Caco-2 (cell line): ENCODE data around the gene MAN2A1. TPM values are rescaled to one million over a fixed set of nuclear protein-coding genes. Genes with fewer than 3 reads are reported as not detected.

Experiments used
- BruUV-seq: library from RNA; stranded (reverse); fragments of 400-500 nt; replicated peaks from 2 replicates; lab custom pipeline; 2021; lab: Mats Ljungman, UMichigan
- CTCF ChIA-PET: fragments of 300-600 bp; sonication (Branson Sonifier 250); formaldehyde crosslinking; loops from one replicate; lab custom pipeline; 2022; ENCODE audit warnings: antibody characterized with exemption; lab: Charles Lee
- POLR2A ChIA-PET: fragments of 300-600 bp; sonication (Branson Sonifier 250); formaldehyde crosslinking; loops from one replicate; lab custom pipeline; 2022; ENCODE audit warnings: antibody characterized with exemption; lab: Charles Lee
- DNase-seq, 2 experiments: peaks; one replicate each; pipeline versions ENCODE4 v3.0.0 to v3.0.0-alpha.2; 2020 to 2022
- H3K27me3 ChIP-seq: replicated peaks from 2 replicates; pipeline ENCODE4 v1.6.0; 2011; ENCODE audit warnings: low read length; ENCODE audit not compliant: control insufficient read depth, insufficient read depth
- H3K36me3 ChIP-seq: 2 replicates; pipeline ENCODE4 v1.5.1; 2011; ENCODE audit warnings: low read length; ENCODE audit not compliant: control insufficient read depth, insufficient read depth
- H3K4me1 ChIP-seq: fragments of 250-450 bp; sonication (Bioruptor Pico); 2 replicates; pipeline ENCODE4 v1.5.1; 2020; ENCODE audit warnings: mild to moderate bottlenecking
- H3K4me3 ChIP-seq: 2 replicates; pipeline ENCODE4 v1.5.1; 2011; ENCODE audit warnings: low read depth, mild to moderate bottlenecking, control low read depth, low read length
- H3K9me3 ChIP-seq: fragments of 250-450 bp; sonication (Bioruptor Pico); 2 replicates; pipeline ENCODE4 v1.5.1; 2020; ENCODE audit warnings: mild to moderate bottlenecking, moderate library complexity
- H3K27ac Mint-ChIP-seq: one replicate; pipeline ENCODE4 v1.8.0; 2022; ENCODE audit warnings: mixed read lengths; ENCODE audit not compliant: unreplicated experiment
- H3K27me3 Mint-ChIP-seq: one replicate; pipeline ENCODE4 v1.8.0; 2022; ENCODE audit warnings: mixed read lengths; ENCODE audit not compliant: insufficient read depth, unreplicated experiment
- H3K36me3 Mint-ChIP-seq: one replicate; pipeline ENCODE4 v1.8.0; 2022; ENCODE audit warnings: mild to moderate bottlenecking, mixed read lengths; ENCODE audit not compliant: insufficient read depth, unreplicated experiment
- H3K4me1 Mint-ChIP-seq: one replicate; pipeline ENCODE4 v1.8.0; 2022; ENCODE audit warnings: low read depth, mixed read lengths; ENCODE audit not compliant: unreplicated experiment
- H3K4me3 Mint-ChIP-seq: one replicate; pipeline ENCODE4 v1.8.0; 2022; ENCODE audit warnings: mild to moderate bottlenecking, moderate library complexity, mixed read lengths; ENCODE audit not compliant: unreplicated experiment
- H3K9me3 Mint-ChIP-seq: one replicate; pipeline ENCODE4 v1.8.0; 2022; ENCODE audit warnings: mixed read lengths; ENCODE audit not compliant: unreplicated experiment
- CTCF ChIP-seq, 2 experiments: fragments of 200-600 bp in 1 of 2; IDR thresholded peaks; 1 replicate in 1 of 2; 2 replicates in 1 of 2; pipeline versions ENCODE4 v1.5.1 to v1.8.0; 2011 to 2022; ENCODE audit warnings: antibody characterized with exemption in 1 of 2, control low read depth in 1 of 2, inconsistent platforms in 1 of 2, low read depth in 1 of 2, low read length in 1 of 2, mild to moderate bottlenecking in 1 of 2, moderate library complexity in 1 of 2; ENCODE audit not compliant: insufficient read depth in 1 of 2, severe bottlenecking in 1 of 2, unreplicated experiment in 1 of 2
- intact Hi-C: fragments of 100-400 bp; cut with micrococcal nuclease; formaldehyde crosslinking; loops from one replicate; pipeline ENCODE4 v1.10.0; 2022; ENCODE audit not compliant: unreplicated experiment
- total RNA-seq: library from RNA; stranded (reverse); gene quantifications from 2 replicates; pipeline ENCODE4 v1.2.3, GENCODE V29; 2022

Gene MAN2A1
- total RNA-seq, 1 experiment from 2014 or later: 57.3 TPM

DNA sequence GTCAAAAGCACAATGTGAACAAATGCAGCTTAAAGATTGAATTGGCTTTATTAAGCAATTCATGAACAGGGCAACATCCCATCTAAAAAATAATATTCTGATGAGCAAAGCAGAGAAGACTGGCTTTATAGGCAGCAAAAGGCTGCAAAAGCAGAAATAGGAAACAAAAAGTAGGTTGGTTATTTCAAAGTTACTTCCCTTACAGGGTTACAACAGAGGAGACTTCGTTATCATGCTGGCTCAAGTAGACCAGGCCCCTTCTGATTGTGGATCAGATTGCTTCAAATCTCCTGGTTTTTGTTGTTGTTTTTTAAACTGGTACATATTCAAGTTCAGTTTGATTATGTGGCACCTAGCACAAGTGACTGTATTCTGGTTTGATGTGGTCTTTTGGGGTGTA, 73.1 kb downstream of the MAN2A1 start:
- no peak for TF ChIP-seq CTCF (IDR thresholded peaks at IDR 0.05; ENCODE audit: insufficient read depth in 1 of 2, low read depth in 1 of 2, low read length in 1 of 2, severe bottlenecking in 1 of 2, unreplicated experiment in 1 of 2)
- H3K4me1 Mint-ChIP-seq: no peaks in the 10 kb centered on the region
- no peak overlapping the region for H3K4me3 ChIP-seq
- H3K27me3 Mint-ChIP-seq: no peaks in the 10 kb centered on the region
- no peaks in the 10 kb centered on the region for H3K27me3 ChIP-seq
- no peaks in the 10 kb centered on the region for H3K9me3 Mint-ChIP-seq
- no peaks in the 10 kb centered on the region for H3K9me3 ChIP-seq
- H3K4me3 Mint-ChIP-seq: no peak overlapping the region
- no TSS peak for BruUV-seq
- no peak overlapping the region for H3K27ac Mint-ChIP-seq
- no peak for DNase-seq
- peaks cover 15% of the 10 kb centered on the region for H3K36me3 Mint-ChIP-seq
- CTCF ChIA-PET: no interaction called here
- POLR2A ChIA-PET: no interaction called here
- intact Hi-C loops: no loop called here
- H3K36me3 ChIP-seq: peaks cover 3% of the 10 kb centered on the region
- peaks cover 3% of the 10 kb centered on the region; the same call in 1 of the 2 replicates for H3K4me1 ChIP-seq

- no peaks in the 10 kb centered on the region for H3K27me3 Mint-ChIP-seq
- peaks cover 6% of the 10 kb centered on the region for H3K4me1 Mint-ChIP-seq
- DNase-seq: no peak
- peaks cover 3% of the 10 kb centered on the region; the same call in 1 of the 2 replicates for H3K4me1 ChIP-seq
- H3K36me3 Mint-ChIP-seq: peaks cover 24% of the 10 kb centered on the region
- no peak overlapping the region for H3K4me3 Mint-ChIP-seq
- H3K27ac Mint-ChIP-seq: no peak overlapping the region
- H3K9me3 ChIP-seq: no peaks in the 10 kb centered on the region
- intact Hi-C loops: no loop called here
- no peak overlapping the region for H3K4me3 ChIP-seq
- no peaks in the 10 kb centered on the region for H3K9me3 Mint-ChIP-seq
- peaks cover 2% of the 10 kb centered on the region; the same call in 1 of the 2 replicates for H3K36me3 ChIP-seq
- TF ChIP-seq CTCF (IDR thresholded peaks at IDR 0.05; ENCODE audit: insufficient read depth in 1 of 2, low read depth in 1 of 2, low read length in 1 of 2, severe bottlenecking in 1 of 2, unreplicated experiment in 1 of 2): no peak
- ChIA-PET CTCF (no interaction called here), POLR2A (no interaction called here)
- BruUV-seq: no TSS peak
- H3K27me3 ChIP-seq: no peaks in the 10 kb centered on the region
These were observed 77.7 kb downstream of the MAN2A1 start for GRCh38 chr5:109767184-109767995.

GRCh38 chr5:109767997-109768396, 78.3 kb downstream of the MAN2A1 start:
- Mint-ChIP-seq H3K4me1 (peaks cover 6% of the 10 kb centered on the region), H3K9me3 (no peaks in the 10 kb centered on the region), H3K36me3 (peaks cover 19% of the 10 kb centered on the region), H3K27me3 (no peaks in the 10 kb centered on the region), H3K4me3 (no peak overlapping the region), H3K27ac (no peak overlapping the region)
- TF ChIP-seq CTCF (IDR thresholded peaks at IDR 0.05; ENCODE audit: insufficient read depth in 1 of 2, low read depth in 1 of 2, low read length in 1 of 2, severe bottlenecking in 1 of 2, unreplicated experiment in 1 of 2): no peak
- no peaks in the 10 kb centered on the region for H3K27me3 ChIP-seq
- intact Hi-C loops: no loop called here
- POLR2A ChIA-PET: no interaction called here
- CTCF ChIA-PET: no interaction called here
- no peak overlapping the region for H3K4me3 ChIP-seq
- peaks cover 3% of the 10 kb centered on the region; the same call in 1 of the 2 replicates for H3K4me1 ChIP-seq
- H3K9me3 ChIP-seq: no peaks in the 10 kb centered on the region
- no peak for DNase-seq
- BruUV-seq: no TSS peak
- H3K36me3 ChIP-seq: no peaks in the 10 kb centered on the region
